Tibial nerve (tissue), 4 donors: Measurements from ENCODE around the gene IRAK4.

Experiments used
- EP300 ChIP-seq, 2 donors: sonication (generic); formaldehyde crosslinking; IDR thresholded peaks; one replicate each; pipeline ENCODE4 v1.6.1; 2017; ENCODE audit warnings: antibody characterized with exemption in 2 of 2, mild to moderate bottlenecking in 1 of 2
- POLR2A ChIP-seq, 2 donors: fragments of 450-650 bp; IDR thresholded peaks; one replicate each; pipeline ENCODE4 v1.6.1; 2017; ENCODE audit warnings: antibody characterized with exemption in 2 of 2, mild to moderate bottlenecking in 2 of 2, moderate library complexity in 2 of 2
- TF ChIP-seq, protein P1 (sequence below), 5 experiments: fragments of 200-600 bp in 3 of 5; fragments of 450-650 bp in 2 of 5; sonication (generic) in 3 of 5; IDR thresholded peaks; one replicate each; pipeline ENCODE4 v1.5.1; 2016 to 2019; ENCODE audit warnings: antibody characterized with exemption in 5 of 5, mild to moderate bottlenecking in 3 of 5, moderate library complexity in 2 of 5

DNA sequence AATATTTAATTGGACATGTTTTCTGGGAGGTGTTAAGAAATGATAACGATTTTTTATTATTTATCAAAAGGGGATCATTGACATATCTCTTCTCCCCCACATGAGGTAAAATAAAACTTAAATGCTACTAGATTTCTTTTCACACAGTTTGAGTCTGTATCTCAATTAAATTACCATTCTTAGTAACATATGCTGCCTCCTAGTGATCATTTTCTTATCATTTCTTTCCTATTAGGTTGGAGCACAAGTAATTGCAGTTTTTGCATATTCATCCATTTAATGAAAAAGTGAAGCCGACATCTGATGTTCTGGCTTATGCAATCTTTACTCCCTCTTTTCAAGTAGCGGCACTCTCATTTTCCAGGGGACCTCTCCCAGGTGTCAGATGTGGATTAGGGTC lies 25.1 kb upstream of the IRAK4 start:
- TF ChIP-seq, protein P1, sequence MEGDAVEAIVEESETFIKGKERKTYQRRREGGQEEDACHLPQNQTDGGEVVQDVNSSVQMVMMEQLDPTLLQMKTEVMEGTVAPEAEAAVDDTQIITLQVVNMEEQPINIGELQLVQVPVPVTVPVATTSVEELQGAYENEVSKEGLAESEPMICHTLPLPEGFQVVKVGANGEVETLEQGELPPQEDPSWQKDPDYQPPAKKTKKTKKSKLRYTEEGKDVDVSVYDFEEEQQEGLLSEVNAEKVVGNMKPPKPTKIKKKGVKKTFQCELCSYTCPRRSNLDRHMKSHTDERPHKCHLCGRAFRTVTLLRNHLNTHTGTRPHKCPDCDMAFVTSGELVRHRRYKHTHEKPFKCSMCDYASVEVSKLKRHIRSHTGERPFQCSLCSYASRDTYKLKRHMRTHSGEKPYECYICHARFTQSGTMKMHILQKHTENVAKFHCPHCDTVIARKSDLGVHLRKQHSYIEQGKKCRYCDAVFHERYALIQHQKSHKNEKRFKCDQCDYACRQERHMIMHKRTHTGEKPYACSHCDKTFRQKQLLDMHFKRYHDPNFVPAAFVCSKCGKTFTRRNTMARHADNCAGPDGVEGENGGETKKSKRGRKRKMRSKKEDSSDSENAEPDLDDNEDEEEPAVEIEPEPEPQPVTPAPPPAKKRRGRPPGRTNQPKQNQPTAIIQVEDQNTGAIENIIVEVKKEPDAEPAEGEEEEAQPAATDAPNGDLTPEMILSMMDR (IDR thresholded peaks at IDR 0.05), result no peak
- no peak for TF ChIP-seq EP300 (IDR thresholded peaks at IDR 0.05)
- no peak for TF ChIP-seq POLR2A (IDR thresholded peaks at IDR 0.05)
